OCI-LY7 (cell line): Measurements from ENCODE around the gene SIRPG.
"Not testable (repeated sequence)": the region's sequence is repeated elsewhere in the genome, so short reads cannot be mapped to it uniquely, and the experiment has no call there.

Experiments
- CTCF ChIP-seq: fragments of 200-600 bp; sonication (generic); conservative IDR thresholded peaks from 2 replicates; pipeline ENCODE4 v1.5.1; 2014; ENCODE audit warnings: mild to moderate bottlenecking, antibody characterized with exemption, low read length, moderate library complexity, mixed read lengths
- EZH2phosphoT487 ChIP-seq: fragments of 200-600 bp; sonication (generic); IDR thresholded peaks from 2 replicates; pipeline ENCODE4 v1.6.1; 2018; ENCODE audit warnings: low read depth, borderline replicate concordance, mild to moderate bottlenecking, mixed run types, antibody characterized with exemption, low read length, moderate library complexity, mixed read lengths

DNA sequence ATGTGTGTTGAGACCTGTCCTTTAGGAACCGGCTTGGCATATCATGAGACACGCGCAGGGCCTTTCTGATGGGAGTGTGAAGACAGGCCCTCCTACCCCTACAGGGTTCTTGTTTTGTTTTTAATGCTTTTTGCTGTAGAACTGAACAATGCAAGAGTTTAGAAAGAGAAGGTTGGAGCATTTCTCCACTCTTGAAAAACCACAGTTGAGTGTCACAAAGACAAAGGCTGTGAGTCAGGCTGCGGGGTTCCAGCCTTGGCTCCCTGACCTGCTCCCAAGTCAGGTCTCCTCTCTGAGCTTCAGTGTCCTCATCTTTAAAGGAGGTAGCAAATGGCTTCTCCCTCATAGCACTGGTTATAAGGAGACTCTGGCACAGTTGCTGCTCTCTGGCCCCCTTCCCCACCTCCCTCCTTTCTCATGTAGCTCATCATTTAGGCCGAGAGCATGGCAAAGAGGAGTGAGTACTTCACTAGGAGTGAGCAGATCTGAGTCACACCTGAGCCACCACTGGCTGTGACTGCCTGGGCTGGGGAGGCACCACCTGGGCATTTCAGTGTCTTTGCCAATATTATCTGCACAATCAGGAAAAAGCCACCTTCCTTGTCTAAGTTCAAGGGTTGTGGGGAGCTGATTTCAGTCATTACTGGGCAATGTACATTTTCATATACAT lies 48.8 kb downstream of the SIRPG start:
- TF ChIP-seq EZH2phosphoT487, CTCF: not testable (repeated sequence)
